ENCODE data around the gene SP1.
A peak's percentile ranks its signal among the peaks of the same experiment; 100 is the strongest.

SP1 gene

DNA sequence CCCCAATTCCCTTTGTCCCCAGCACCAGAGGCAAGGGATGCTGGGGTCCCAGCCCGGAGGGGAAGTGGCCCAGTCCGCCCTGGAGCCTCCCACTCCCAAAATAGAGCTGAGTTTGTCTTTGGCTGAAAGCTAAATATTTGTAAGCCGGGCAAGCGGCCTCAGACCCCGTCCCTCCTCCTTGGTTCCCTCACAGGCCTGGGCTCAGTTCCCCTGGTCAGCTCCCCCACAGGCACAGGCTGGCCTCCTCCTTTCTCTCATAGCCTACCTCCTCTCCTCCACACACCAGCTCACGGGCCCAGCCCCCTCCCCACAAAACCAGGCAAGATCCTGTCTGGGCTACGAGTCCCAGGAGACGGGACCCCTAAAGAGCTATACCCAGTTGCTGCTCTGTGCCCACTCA is 45.2 kb upstream of the SP1 start (continued):
- TF ChIP-seq KLF7 (tag by site-specific recombination; IDR thresholded peaks at IDR 0.05; ENCODE audit: borderline replicate concordance): no peak
- TF ChIP-seq, protein P1, sequence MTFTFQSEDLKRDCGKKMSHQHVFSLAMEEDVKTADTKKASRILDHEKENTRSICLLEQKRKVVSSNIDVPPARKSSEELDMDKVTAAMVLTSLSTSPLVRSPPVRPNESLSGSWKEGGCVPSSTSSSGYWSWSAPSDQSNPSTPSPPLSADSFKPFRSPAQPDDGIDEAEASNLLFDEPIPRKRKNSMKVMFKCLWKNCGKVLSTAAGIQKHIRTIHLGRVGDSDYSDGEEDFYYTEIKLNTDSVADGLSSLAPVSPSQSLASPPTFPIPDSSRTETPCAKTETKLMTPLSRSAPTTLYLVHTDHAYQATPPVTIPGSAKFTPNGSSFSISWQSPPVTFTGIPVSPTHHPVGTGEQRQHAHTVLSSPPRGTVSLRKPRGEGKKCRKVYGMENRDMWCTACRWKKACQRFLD (tag by site-specific recombination; IDR thresholded peaks at IDR 0.05): no peak

DNA sequence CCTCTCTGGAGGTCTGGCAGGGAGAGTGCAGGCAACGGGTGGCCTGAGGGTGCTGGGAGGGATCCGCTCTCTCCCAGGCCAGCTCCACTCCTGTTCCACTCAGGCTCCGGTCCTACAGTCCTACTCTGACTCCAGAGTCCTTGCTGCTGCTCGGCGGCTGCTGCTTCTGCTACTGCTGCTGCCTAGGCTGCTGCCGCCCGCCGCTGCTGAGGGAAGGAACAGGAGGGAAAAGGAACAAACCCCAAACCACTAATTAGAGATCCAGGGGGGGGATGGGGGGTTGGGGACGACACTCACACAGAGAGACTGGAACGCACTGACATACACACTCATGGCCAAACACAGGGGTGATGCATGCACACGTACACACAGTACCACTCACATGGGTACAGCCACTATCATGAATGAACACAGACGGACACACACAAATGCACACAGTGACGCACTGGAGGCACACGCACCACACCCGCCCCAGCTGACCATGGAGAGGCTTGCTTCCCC is 43.7 kb upstream of the SP1 start, which contains the start of gene SP7:
TSS of gene SP7 (minus strand) at position 174 of the 501 bp plus-strand sequence. CDS start 708 bp downstream, outside the sequence.
- TF ChIP-seq GFI1B (tag by site-specific recombination; IDR thresholded peaks at IDR 0.05) (no peak), SP3 (tag by site-specific recombination; IDR thresholded peaks at IDR 0.05) (no peak), ZNF423 (tag by site-specific recombination; IDR thresholded peaks at IDR 0.05) (no peak), BCL11A (tag by site-specific recombination; IDR thresholded peaks at IDR 0.05; ENCODE audit: low read depth) (no peak), OSR2 (tag by site-specific recombination; IDR thresholded peaks at IDR 0.05) (peak; percentile 68; the same call in 1 of the 2 replicates)
- Histone ChIP-seq H3K4me1 (ENCODE audit: control insufficient read depth, insufficient read depth, low read length) (no peaks in the 10 kb centered on the region), H3K9me3 (ENCODE audit: control insufficient read depth, insufficient read depth, low read depth, low read length) (no peaks in the 10 kb centered on the region), H3K27ac (ENCODE audit: extremely low read depth, low read depth, low read length) (no peak within 1 kb of the TSS), H3K4me3 (ENCODE audit: low read depth, low read length) (no peak within 1 kb of the TSS), H3K36me3 (ENCODE audit: control insufficient read depth in 2 of 2, insufficient read depth in 1 of 2, low read length in 2 of 2) (no peaks in the 10 kb centered on the region)
- CTCF ChIA-PET: interaction anchor here (1.2 to 1.9 kb wide), 4 partner anchors 8 to 16 kb away, joined by 3 to 6 read pairs (median 5); partner anchors contain the start of gene AAAS
- POLR2A ChIA-PET: interaction anchor here (1.0 to 1.7 kb wide), 3 partner anchors 8 to 11 kb away, joined by 3 to 8 read pairs (median 4); no protein-coding TSS in a partner anchor

DNA sequence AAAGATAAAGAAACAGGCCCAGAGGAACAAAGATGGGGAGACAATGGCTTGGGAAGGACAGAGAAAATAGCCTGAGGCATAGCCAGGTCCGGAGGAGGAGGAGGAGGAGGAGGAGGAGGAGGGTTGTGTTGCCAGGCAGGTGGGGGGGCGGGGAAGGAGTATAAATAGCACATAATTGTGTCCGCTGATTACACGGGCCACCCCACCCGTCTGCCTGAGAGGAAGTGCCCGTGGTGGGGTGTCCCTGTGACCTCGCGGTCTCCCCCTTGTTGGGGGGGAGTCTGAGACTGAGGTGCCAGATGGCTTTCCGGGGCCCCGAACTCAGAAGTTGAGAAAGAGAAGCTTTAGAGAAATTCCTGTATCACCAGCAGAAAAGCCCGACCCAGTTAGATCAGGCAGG is 42.0 kb upstream of the SP1 start:
- Histone ChIP-seq H3K9me3 (ENCODE audit: control insufficient read depth, insufficient read depth, low read depth, low read length) (no peaks in the 10 kb centered on the region), H3K4me1 (ENCODE audit: control insufficient read depth, insufficient read depth, low read length) (no peaks in the 10 kb centered on the region), H3K4me3 (ENCODE audit: low read depth, low read length) (no peak overlapping the region), H3K36me3 (ENCODE audit: control insufficient read depth in 2 of 2, insufficient read depth in 1 of 2, low read length in 2 of 2) (no peaks in the 10 kb centered on the region), H3K27ac (ENCODE audit: extremely low read depth, low read depth, low read length) (no peak overlapping the region)
- CTCF ChIA-PET: no interaction called here
- POLR2A ChIA-PET: no interaction called here
- no peak for TF ChIP-seq ZSCAN23 (tag by site-specific recombination; IDR thresholded peaks at IDR 0.05)
- TF ChIP-seq ZNF19 (tag by site-specific recombination; IDR thresholded peaks at IDR 0.05; ENCODE audit: low read depth): no peak
- peak; percentile 88 for TF ChIP-seq EGR2 (tag by site-specific recombination; IDR thresholded peaks at IDR 0.05; ENCODE audit: low read depth)
- TF ChIP-seq FEZF1 (tag by site-specific recombination; IDR thresholded peaks at IDR 0.05): no peak
- TF ChIP-seq ZNF175 (tag by site-specific recombination; IDR thresholded peaks at IDR 0.05): no peak
- TF ChIP-seq ZFHX2 (tag by site-specific recombination; conservative IDR thresholded peaks at IDR 0.05): peak; percentile 70
- no peak for TF ChIP-seq ZBTB21 (tag by site-specific recombination; IDR thresholded peaks at IDR 0.05)
- no peak for TF ChIP-seq ZNF211 (tag by site-specific recombination; IDR thresholded peaks at IDR 0.05; ENCODE audit: low read depth)
- TF ChIP-seq, protein P2, sequence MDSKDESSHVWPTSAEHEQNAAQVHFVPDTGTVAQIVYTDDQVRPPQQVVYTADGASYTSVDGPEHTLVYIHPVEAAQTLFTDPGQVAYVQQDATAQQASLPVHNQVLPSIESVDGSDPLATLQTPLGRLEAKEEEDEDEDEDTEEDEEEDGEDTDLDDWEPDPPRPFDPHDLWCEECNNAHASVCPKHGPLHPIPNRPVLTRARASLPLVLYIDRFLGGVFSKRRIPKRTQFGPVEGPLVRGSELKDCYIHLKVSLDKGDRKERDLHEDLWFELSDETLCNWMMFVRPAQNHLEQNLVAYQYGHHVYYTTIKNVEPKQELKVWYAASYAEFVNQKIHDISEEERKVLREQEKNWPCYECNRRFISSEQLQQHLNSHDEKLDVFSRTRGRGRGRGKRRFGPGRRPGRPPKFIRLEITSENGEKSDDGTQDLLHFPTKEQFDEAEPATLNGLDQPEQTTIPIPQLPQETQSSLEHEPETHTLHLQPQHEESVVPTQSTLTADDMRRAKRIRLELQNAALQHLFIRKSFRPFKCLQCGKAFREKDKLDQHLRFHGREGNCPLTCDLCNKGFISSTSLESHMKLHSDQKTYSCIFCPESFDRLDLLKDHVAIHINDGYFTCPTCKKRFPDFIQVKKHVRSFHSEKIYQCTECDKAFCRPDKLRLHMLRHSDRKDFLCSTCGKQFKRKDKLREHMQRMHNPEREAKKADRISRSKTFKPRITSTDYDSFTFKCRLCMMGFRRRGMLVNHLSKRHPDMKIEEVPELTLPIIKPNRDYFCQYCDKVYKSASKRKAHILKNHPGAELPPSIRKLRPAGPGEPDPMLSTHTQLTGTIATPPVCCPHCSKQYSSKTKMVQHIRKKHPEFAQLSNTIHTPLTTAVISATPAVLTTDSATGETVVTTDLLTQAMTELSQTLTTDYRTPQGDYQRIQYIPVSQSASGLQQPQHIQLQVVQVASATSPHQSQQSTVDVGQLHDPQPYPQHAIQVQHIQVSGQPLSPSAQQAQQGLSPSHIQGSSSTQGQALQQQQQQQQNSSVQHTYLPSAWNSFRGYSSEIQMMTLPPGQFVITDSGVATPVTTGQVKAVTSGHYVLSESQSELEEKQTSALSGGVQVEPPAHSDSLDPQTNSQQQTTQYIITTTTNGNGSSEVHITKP (tag by site-specific recombination; IDR thresholded peaks at IDR 0.05): no peak
- no peak for TF ChIP-seq ZNF23 (tag by site-specific recombination; IDR thresholded peaks at IDR 0.05; ENCODE audit: borderline replicate concordance)
- no peak for TF ChIP-seq WT1 (tag by site-specific recombination; IDR thresholded peaks at IDR 0.05)
- TF ChIP-seq, protein P3, sequence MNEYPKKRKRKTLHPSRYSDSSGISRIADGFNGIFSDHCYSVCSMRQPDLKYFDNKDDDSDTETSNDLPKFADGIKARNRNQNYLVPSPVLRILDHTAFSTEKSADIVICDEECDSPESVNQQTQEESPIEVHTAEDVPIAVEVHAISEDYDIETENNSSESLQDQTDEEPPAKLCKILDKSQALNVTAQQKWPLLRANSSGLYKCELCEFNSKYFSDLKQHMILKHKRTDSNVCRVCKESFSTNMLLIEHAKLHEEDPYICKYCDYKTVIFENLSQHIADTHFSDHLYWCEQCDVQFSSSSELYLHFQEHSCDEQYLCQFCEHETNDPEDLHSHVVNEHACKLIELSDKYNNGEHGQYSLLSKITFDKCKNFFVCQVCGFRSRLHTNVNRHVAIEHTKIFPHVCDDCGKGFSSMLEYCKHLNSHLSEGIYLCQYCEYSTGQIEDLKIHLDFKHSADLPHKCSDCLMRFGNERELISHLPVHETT (tag by site-specific recombination; IDR thresholded peaks at IDR 0.05): no peak

All from HEK293 (cell line).